PC-9 (cell line): ENCODE measurements around the gene CD44.

Experiments
- CTCF ChIP-seq: fragments of 200-600 bp; sonication (generic); conservative IDR thresholded peaks from 2 replicates; pipeline ENCODE4 v1.6.1; 2017; ENCODE audit warnings: mixed run types, antibody characterized with exemption, mild to moderate bottlenecking, moderate library complexity
- EZH2 ChIP-seq: fragments of 200-600 bp; sonication (generic); IDR thresholded peaks from 2 replicates; pipeline ENCODE4 v1.8.0; 2017; ENCODE audit warnings: antibody characterized with exemption, low read depth

- TF ChIP-seq EZH2 (no peak), CTCF (no peak)
These were observed 40.6 kb downstream of the CD44 start for GRCh38 chr11:35179466-35180135.
